H1 (cell line): ENCODE results near the gene TK2. TPM values are rescaled to one million over a fixed set of nuclear protein-coding genes. Genes with fewer than 3 reads are reported as not detected.

Source experiments
- CTCF ChIA-PET: fragments of 300-600 bp; sonication (Branson Sonifier 250); formaldehyde crosslinking; loops from one replicate; lab custom pipeline; 2021; ENCODE audit not compliant: partially characterized antibody; lab: Charles Lee
- POLR2A ChIA-PET: fragments of 300-600 bp; sonication (Branson Sonifier 250); formaldehyde crosslinking; loops from one replicate; lab custom pipeline; 2021; ENCODE audit warnings: inconsistent platforms; ENCODE audit not compliant: partially characterized antibody; lab: Charles Lee
- DNase-seq, 2 experiments: peaks; one replicate each; pipeline versions ENCODE4 v3.0.0 to v3.0.0-alpha.2; 2010 to 2022; ENCODE audit warnings: low spot score in 2 of 2, low read depth in 1 of 2, mixed read lengths in 1 of 2
- FAIRE-seq: peaks from 2 replicates; lab custom pipeline; 2011; peaks lifted over from hg19 to GRCh38; lab: Jason Lieb, UNC
- H2AFZ ChIP-seq: 2 replicates; pipeline ENCODE4 v1.8.1; 2012; ENCODE audit warnings: low read length, inconsistent platforms
- H2AK5ac ChIP-seq: 2 replicates; pipeline ENCODE4 v1.6.1; 2013; ENCODE audit warnings: low read depth, low read length
- H2BK120ac ChIP-seq: replicated peaks from 2 replicates; pipeline ENCODE3; 2013; ENCODE audit warnings: low read depth, low read length, inconsistent platforms
- H2BK12ac ChIP-seq: 2 replicates; pipeline ENCODE4 v1.6.1; 2013; ENCODE audit warnings: low read depth, low read length
- H2BK15ac ChIP-seq: 2 replicates; pipeline ENCODE4 v1.6.1; 2013; ENCODE audit warnings: low read length
- H2BK20ac ChIP-seq: 2 replicates; pipeline ENCODE4 v1.6.1; 2013; ENCODE audit warnings: low read length
- H2BK5ac ChIP-seq: 2 replicates; pipeline ENCODE4 v1.6.1; 2013; ENCODE audit warnings: low read depth, low read length
- H3K14ac ChIP-seq: 2 replicates; pipeline ENCODE4 v1.6.1; 2013; ENCODE audit warnings: inconsistent platforms; ENCODE audit not compliant: insufficient read length
- H3K18ac ChIP-seq: 2 replicates; pipeline ENCODE4 v1.6.1; 2013; ENCODE audit warnings: low read length; ENCODE audit errors: extremely low read depth
- H3K23ac ChIP-seq: 2 replicates; pipeline ENCODE4 v1.6.1; 2013; ENCODE audit warnings: inconsistent platforms; ENCODE audit not compliant: insufficient read length
- H3K23me2 ChIP-seq: 2 replicates; pipeline ENCODE4 v1.6.1; 2013; ENCODE audit warnings: low read depth, low read length
- H3K27ac ChIP-seq: 2 replicates; pipeline ENCODE4 v1.6.1; 2011; ENCODE audit warnings: low read depth, low read length, inconsistent platforms
- H3K27me3 ChIP-seq, 4 experiments: replicated peaks in 1 of 4; 1 replicate in 1 of 4; 2 replicates in 3 of 4; pipeline versions ENCODE4 v1.6.1 to v1.8.1; 2011 to 2013; ENCODE audit warnings: low read length in 3 of 4, mild to moderate bottlenecking in 3 of 4, inconsistent platforms in 2 of 4, mixed read lengths in 2 of 4, moderate library complexity in 1 of 4; ENCODE audit not compliant: control insufficient read depth in 3 of 4, insufficient read depth in 3 of 4; ENCODE audit errors: extremely low read depth in 1 of 4
- H3K36me3 ChIP-seq, 4 experiments: 2 replicates each; pipeline versions ENCODE4 v1.6.1 to v1.8.1; 2011 to 2013; ENCODE audit warnings: mild to moderate bottlenecking in 4 of 4, low read length in 3 of 4, moderate library complexity in 2 of 4, control low read depth in 1 of 4, inconsistent platforms in 1 of 4; ENCODE audit not compliant: insufficient read depth in 4 of 4, control insufficient read depth in 2 of 4
- H3K4ac ChIP-seq: replicated peaks from 2 replicates; pipeline ENCODE3; 2013; ENCODE audit warnings: low read length, low read depth, mixed read lengths, inconsistent platforms; ENCODE audit not compliant: insufficient read length
- H3K4me1 ChIP-seq, 4 experiments: replicated peaks in 1 of 4; 1 replicate in 1 of 4; 2 replicates in 3 of 4; pipeline versions ENCODE4 v1.6.1 to v1.8.1; 2011 to 2013; ENCODE audit warnings: low read length in 3 of 4, inconsistent platforms in 2 of 4, mixed read lengths in 1 of 4; ENCODE audit not compliant: insufficient read depth in 4 of 4, control insufficient read depth in 3 of 4
- H3K4me2 ChIP-seq, 2 experiments: 2 replicates each; pipeline versions ENCODE4 v1.6.1 to v1.8.1; 2011 to 2013; ENCODE audit warnings: low read depth in 2 of 2, low read length in 2 of 2, control low read depth in 1 of 2, inconsistent platforms in 1 of 2, mild to moderate bottlenecking in 1 of 2; ENCODE audit not compliant: insufficient read depth in 1 of 2
- H3K4me3 ChIP-seq, 4 experiments: fragments of 200-600, 300-600 bp in 1 of 4; sonication (generic), shearing (Covaris generic), sonication (Bioruptor Twin) in 1 of 4; 2 replicates each; pipeline versions ENCODE4 v1.5.1 to v1.8.1; 2011 to 2016; ENCODE audit warnings: low read length in 4 of 4, low read depth in 3 of 4, control low read depth in 2 of 4, inconsistent platforms in 2 of 4, mild to moderate bottlenecking in 2 of 4, mixed read lengths in 1 of 4, moderate library complexity in 1 of 4; ENCODE audit not compliant: insufficient read depth in 2 of 4; ENCODE audit errors: extremely low read depth in 1 of 4
- H3K56ac ChIP-seq: replicated peaks from 2 replicates; pipeline ENCODE3; 2013; ENCODE audit warnings: low read depth, mild to moderate bottlenecking, mixed read lengths, low read length, inconsistent platforms; ENCODE audit not compliant: insufficient read length
- H3K79me1 ChIP-seq: 2 replicates; pipeline ENCODE4 v1.6.1; 2013; ENCODE audit warnings: low read depth, low read length, control low read depth
- H3K79me2 ChIP-seq, 2 experiments: 2 replicates each; pipeline versions ENCODE4 v1.6.1 to v1.8.1; 2012 to 2013; ENCODE audit warnings: low read length in 2 of 2, mild to moderate bottlenecking in 2 of 2, inconsistent platforms in 1 of 2; ENCODE audit not compliant: insufficient read depth in 2 of 2, control insufficient read depth in 1 of 2
- H3K9ac ChIP-seq, 4 experiments: replicated peaks in 1 of 4; 1 replicate in 1 of 4; 2 replicates in 3 of 4; pipeline versions ENCODE4 v1.6.1 to v1.8.1; 2011 to 2013; ENCODE audit warnings: low read depth in 3 of 4, low read length in 3 of 4, control low read depth in 2 of 4, mild to moderate bottlenecking in 2 of 4, moderate library complexity in 2 of 4, inconsistent platforms in 1 of 4; ENCODE audit errors: extremely low read depth in 1 of 4
- H3K9me3 ChIP-seq, 2 experiments: 2 replicates each; pipeline versions ENCODE4 v1.6.1 to v1.8.1; 2012 to 2013; ENCODE audit warnings: mild to moderate bottlenecking in 2 of 2, moderate library complexity in 2 of 2, control low read depth in 1 of 2, inconsistent platforms in 1 of 2, low read depth in 1 of 2, low read length in 1 of 2, mixed read lengths in 1 of 2; ENCODE audit not compliant: insufficient read depth in 2 of 2
- H4K20me1 ChIP-seq, 2 experiments: replicated peaks in 1 of 2; 2 replicates each; pipeline versions ENCODE3 to v1.8.1; 2011 to 2013; ENCODE audit warnings: inconsistent platforms in 2 of 2, low read length in 2 of 2, mild to moderate bottlenecking in 1 of 2; ENCODE audit not compliant: insufficient read depth in 2 of 2, control insufficient read depth in 1 of 2
- H4K5ac ChIP-seq: 2 replicates; pipeline ENCODE4 v1.6.1; 2013; ENCODE audit warnings: low read length, low read depth, mixed read lengths, inconsistent platforms; ENCODE audit not compliant: insufficient read length
- H4K8ac ChIP-seq: 2 replicates; pipeline ENCODE4 v1.8.0; 2013; ENCODE audit warnings: mild to moderate bottlenecking, moderate library complexity, low read length, inconsistent platforms; ENCODE audit not compliant: insufficient read depth; ENCODE audit errors: extremely low read depth
- H4K91ac ChIP-seq: replicated peaks from 2 replicates; pipeline ENCODE3; 2013; ENCODE audit warnings: low read length, mixed read lengths, inconsistent platforms; ENCODE audit not compliant: insufficient read length
- CTCF ChIP-seq, 3 experiments: IDR thresholded peaks; 1 replicate in 2 of 3; 2 replicates in 1 of 3; pipeline versions ENCODE4 v1.5.1 to v1.6.1; 2011; ENCODE audit warnings: low read length in 3 of 3, mild to moderate bottlenecking in 3 of 3, inconsistent platforms in 2 of 3, low read depth in 1 of 3, moderate library complexity in 1 of 3; ENCODE audit not compliant: insufficient read depth in 1 of 3; ENCODE audit errors: control extremely low read depth in 1 of 3
- NRF1 ChIP-seq: IDR thresholded peaks from 2 replicates; pipeline ENCODE4 v1.6.1; 2011; ENCODE audit warnings: mild to moderate bottlenecking, low read depth, low read length, improper control_type of control experiment
- TAF1 ChIP-seq: IDR thresholded peaks from 2 replicates; pipeline ENCODE4 v1.6.1; 2011; ENCODE audit warnings: mild to moderate bottlenecking, low read depth, low read length
- WGBS, 2 experiments: shearing (Covaris generic) in 1 of 2; methylation state at CpG; one replicate each; pipeline versions ENCODE4 v1.1.6 to v1.1.7; 2013 to 2015; ENCODE audit warnings: low lambda C conversion rate in 2 of 2, mixed read lengths in 2 of 2, inconsistent platforms in 1 of 2, low coverage in 1 of 2, missing lambda C conversion rate in 1 of 2; ENCODE audit not compliant: insufficient replicate concordance in 2 of 2, insufficient coverage in 1 of 2, insufficient read length in 1 of 2; ENCODE audit errors: extremely low coverage in 1 of 2, missing lambda C conversion rate in 1 of 2; 5-methylcytosine and 5-hydroxymethylcytosine counted together
- polyA plus RNA-seq, 7 experiments: library from polyadenylated mRNA; depleted of rRNA in 3 of 7; stranded (reverse) in 5 of 7; unstranded in 2 of 7; fragments of >200 nt in 5 of 7; fragments of 200-250 nt in 2 of 7; gene quantifications; 1 replicate in 5 of 7; 2 replicates in 1 of 7; 4 replicates in 1 of 7; pipeline versions ENCODE4 v1.2.1 to v1.2.3, GENCODE V29; 2011 to 2013; ENCODE audit warnings: missing spikeins in 2 of 7, mixed read lengths in 2 of 7
- total RNA-seq: library from RNA; stranded (reverse); fragmentation: NEBNext Ultra II Directional; extraction: Animal tissue kit (Norgen Biotek cat#: 25700); gene quantifications from 2 replicates; pipeline ENCODE4 v1.2.1, GENCODE V29; 2021

The TK2 gene
- total and polyA plus RNA-seq, 2 of the 8 experiments (the other 6 are each of a cell fraction or from before 2014, with no cell fraction given): 2.7 to 3.6 TPM

- H3K27me3 ChIP-seq: no peaks in the 10 kb centered on the region
- CTCF ChIA-PET: interaction anchor here (0.6 to 2.2 kb wide), 9 partner anchors 9 to 376 kb away, joined by 3 to 8 read pairs (median 3); no protein-coding TSS in a partner anchor
- no peaks in the 10 kb centered on the region for H3K79me1 ChIP-seq
- H3K4me1 ChIP-seq: peaks cover 0 to 1% (median 0%) of the 10 kb centered on the region in 4 experiments; a peak in 2 of 7 replicates
- no peak overlapping the region for H2BK12ac ChIP-seq
- no peaks in the 10 kb centered on the region for H3K9me3 ChIP-seq
- no peak overlapping the region for H4K8ac ChIP-seq
- H2BK5ac ChIP-seq: no peak overlapping the region
- no peak overlapping the region for H4K91ac ChIP-seq
- H4K5ac ChIP-seq: no peak overlapping the region
- TF ChIP-seq CTCF (IDR thresholded peaks at IDR 0.05; ENCODE audit: control extremely low read depth in 1 of 3, insufficient read depth in 1 of 3, low read depth in 1 of 3, low read length in 3 of 3) (peak in 1 of 3 experiments; percentile 36; a peak in 1 of 4 replicates), NRF1 (no peak), TAF1 (no peak)
- H2BK120ac ChIP-seq: no peak overlapping the region
- no peak overlapping the region for H2AFZ ChIP-seq
- DNase-seq: no peak
- no peaks in the 10 kb centered on the region for H4K20me1 ChIP-seq
- H3K14ac ChIP-seq: no peak overlapping the region
- H2BK15ac ChIP-seq: no peak overlapping the region
- POLR2A ChIA-PET: interaction anchor here (0.6 to 1.4 kb wide), 3 partner anchors 9 to 33 kb away, joined by 3 to 4 read pairs (median 4); no protein-coding TSS in a partner anchor
- whole genome bisulfite sequencing, 2 experiments: 83% methylated on average over 4 of the region's 4 CpGs; no CpG with 5 or more reads in 1 of the 2 experiments
- H2AK5ac ChIP-seq: no peak overlapping the region
- H2BK20ac ChIP-seq: no peak overlapping the region
- H3K4me2 ChIP-seq: no peak overlapping the region
- no peak for FAIRE-seq
- H3K36me3 ChIP-seq: no peaks in the 10 kb centered on the region
- H3K27ac ChIP-seq: no peak overlapping the region
- H3K4ac ChIP-seq: no peak overlapping the region
- no peak overlapping the region for H3K4me3 ChIP-seq
- H3K56ac ChIP-seq: no peak overlapping the region
- no peak overlapping the region for H3K9ac ChIP-seq
- no peak overlapping the region for H3K18ac ChIP-seq
- H3K23me2 ChIP-seq: no peaks in the 10 kb centered on the region
- H3K23ac ChIP-seq: no peak overlapping the region
- no peaks in the 10 kb centered on the region for H3K79me2 ChIP-seq
Observed at GRCh38 chr16:66536525-66536924, 13.4 kb downstream of the TK2 start.
